Activated T-helper 1 cell treated with anti-CD3 and anti-CD28 coated beads, Interleukin-12 subunit alpha, Interleukin-12 subunit beta, Interleukin-2, Interleukin-4 antibody, amounts not matched to agents 30 ng/mL and 10 ng/mL and 1 ng/mL, durations not matched to agents 14 hours and 24 hours and 36 hours (primary cell): ENCODE results near the gene HAO1. TPM values are rescaled to one million over a fixed set of nuclear protein-coding genes. Genes with fewer than 3 reads are reported as not detected.

Experiments used
- DNase-seq: peaks from one replicate; pipeline ENCODE4 v3.0.0; 2021; ENCODE audit warnings: low spot score
- H3K27ac Mint-ChIP-seq: one replicate; pipeline ENCODE4 v1.8.0; 2021; ENCODE audit warnings: mild to moderate bottlenecking, mixed read lengths
- H3K27me3 Mint-ChIP-seq: one replicate; pipeline ENCODE4 v1.8.0; 2022; ENCODE audit warnings: mild to moderate bottlenecking, moderate library complexity, mixed read lengths; ENCODE audit not compliant: insufficient read depth
- H3K36me3 Mint-ChIP-seq: one replicate; pipeline ENCODE4 v1.8.0; 2021; ENCODE audit warnings: low read depth, mixed read lengths
- H3K4me1 Mint-ChIP-seq: one replicate; pipeline ENCODE4 v1.8.0; 2021; ENCODE audit warnings: low read depth, mixed read lengths
- H3K4me3 Mint-ChIP-seq: one replicate; pipeline ENCODE4 v1.8.0; 2021; ENCODE audit warnings: mild to moderate bottlenecking, moderate library complexity, mixed read lengths
- H3K9me3 Mint-ChIP-seq: one replicate; pipeline ENCODE4 v1.8.0; 2021; ENCODE audit warnings: mixed read lengths
- intact Hi-C: fragments of 100-400 bp; cut with micrococcal nuclease; formaldehyde crosslinking; loops from one replicate; pipeline ENCODE4 v1.15.1; 2024
- total RNA-seq: library from RNA; stranded (reverse); gene quantifications from 2 replicates; pipeline ENCODE4 v1.2.3, GENCODE V29; 2022

HAO1 gene
- total RNA-seq, 1 donor from 2014 or later = not detected

- H3K9me3 Mint-ChIP-seq = no peaks in the 10 kb centered on the region
- intact Hi-C loops = no loop called here
- H3K4me1 Mint-ChIP-seq = no peaks in the 10 kb centered on the region
These were observed 60.4 kb downstream of the HAO1 start for GRCh38 chr20:7879883-7880282.

GRCh38 chr20:7868108-7868507 lies 72.2 kb downstream of the HAO1 start:
- no peak overlapping the region for H3K27ac Mint-ChIP-seq
- no peaks in the 10 kb centered on the region for H3K9me3 Mint-ChIP-seq
- intact Hi-C loops = no loop called here
- no peaks in the 10 kb centered on the region for H3K4me1 Mint-ChIP-seq
- H3K4me3 Mint-ChIP-seq = no peak overlapping the region
- no peak for DNase-seq
- no peaks in the 10 kb centered on the region for H3K36me3 Mint-ChIP-seq
- no peaks in the 10 kb centered on the region for H3K27me3 Mint-ChIP-seq

More at GRCh38 chr20:7879883-7880282, 60.4 kb downstream of the HAO1 start:
- no peak overlapping the region for H3K27ac Mint-ChIP-seq
- H3K4me3 Mint-ChIP-seq = no peak overlapping the region
- H3K36me3 Mint-ChIP-seq = no peaks in the 10 kb centered on the region
- no peak for DNase-seq
- H3K27me3 Mint-ChIP-seq = no peaks in the 10 kb centered on the region

GRCh38 chr20:7866285-7866684 lies 74.0 kb downstream of the HAO1 start:
- Mint-ChIP-seq H3K27me3 (no peaks in the 10 kb centered on the region), H3K9me3 (no peaks in the 10 kb centered on the region), H3K36me3 (no peaks in the 10 kb centered on the region), H3K27ac (no peak overlapping the region), H3K4me3 (no peak overlapping the region), H3K4me1 (no peaks in the 10 kb centered on the region)
- DNase-seq = no peak
- intact Hi-C loops = no loop called here

- intact Hi-C loops = loop anchor here (2.0 to 5.0 kb wide), 2 partner anchors 1095 to 1717 kb away; no protein-coding TSS in a partner anchor
- H3K27me3 Mint-ChIP-seq = peaks cover 3% of the 10 kb centered on the region
These were observed 80.9 kb downstream of the HAO1 start for GRCh38 chr20:7859356-7859802.

GRCh38 chr20:7858734-7859250 lies 81.5 kb downstream of the HAO1 start:
- intact Hi-C loops = loop anchor here (2.0 to 5.0 kb wide), 2 partner anchors 1094 to 1716 kb away; no protein-coding TSS in a partner anchor
- Mint-ChIP-seq H3K9me3 (no peaks in the 10 kb centered on the region), H3K36me3 (no peaks in the 10 kb centered on the region), H3K27ac (no peak overlapping the region), H3K4me1 (no peaks in the 10 kb centered on the region), H3K4me3 (no peak overlapping the region), H3K27me3 (peaks cover 3% of the 10 kb centered on the region)
- DNase-seq = no peak

More at GRCh38 chr20:7859356-7859802, 80.9 kb downstream of the HAO1 start:
- Mint-ChIP-seq H3K27ac (no peak overlapping the region), H3K36me3 (no peaks in the 10 kb centered on the region), H3K9me3 (no peaks in the 10 kb centered on the region), H3K4me1 (no peaks in the 10 kb centered on the region), H3K4me3 (no peak overlapping the region)
- no peak for DNase-seq

- no peaks in the 10 kb centered on the region for H3K4me1 Mint-ChIP-seq
- H3K27me3 Mint-ChIP-seq = peaks cover 3% of the 10 kb centered on the region
- no peaks in the 10 kb centered on the region for H3K9me3 Mint-ChIP-seq
- no peak for DNase-seq
- H3K27ac Mint-ChIP-seq = no peak overlapping the region
- H3K4me3 Mint-ChIP-seq = no peak overlapping the region
- intact Hi-C loops = loop anchor here (5.0 kb wide), 1 partner anchor 1714 kb away; no protein-coding TSS in a partner anchor
- H3K36me3 Mint-ChIP-seq = no peaks in the 10 kb centered on the region
These were observed 83.5 kb downstream of the HAO1 start for GRCh38 chr20:7856756-7857155.

GRCh38 chr20:7855545-7855944 lies 84.7 kb downstream of the HAO1 start:
- DNase-seq = no peak
- H3K4me1 Mint-ChIP-seq = no peaks in the 10 kb centered on the region
- H3K27ac Mint-ChIP-seq = no peak overlapping the region
- H3K4me3 Mint-ChIP-seq = no peak overlapping the region
- no peaks in the 10 kb centered on the region for H3K36me3 Mint-ChIP-seq
- intact Hi-C loops = loop anchor here (5.0 kb wide), 1 partner anchor 1713 kb away; no protein-coding TSS in a partner anchor
- no peaks in the 10 kb centered on the region for H3K9me3 Mint-ChIP-seq
- H3K27me3 Mint-ChIP-seq = peaks cover 3% of the 10 kb centered on the region

- Mint-ChIP-seq H3K4me3 (no peak overlapping the region), H3K27me3 (peaks cover 2% of the 10 kb centered on the region), H3K9me3 (no peaks in the 10 kb centered on the region), H3K36me3 (no peaks in the 10 kb centered on the region), H3K4me1 (no peaks in the 10 kb centered on the region), H3K27ac (no peak overlapping the region)
- DNase-seq = no peak
- intact Hi-C loops = no loop called here
These were observed 86.8 kb downstream of the HAO1 start for GRCh38 chr20:7853493-7853892.

- H3K4me3 Mint-ChIP-seq = no peak overlapping the region
- no peak for DNase-seq
- H3K27ac Mint-ChIP-seq = no peak overlapping the region
- no peaks in the 10 kb centered on the region for H3K9me3 Mint-ChIP-seq
- intact Hi-C loops = no loop called here
- H3K27me3 Mint-ChIP-seq = peaks cover 2% of the 10 kb centered on the region
- no peaks in the 10 kb centered on the region for H3K4me1 Mint-ChIP-seq
- H3K36me3 Mint-ChIP-seq = no peaks in the 10 kb centered on the region
These were observed 89.3 kb downstream of the HAO1 start for GRCh38 chr20:7850775-7851490.

GRCh38 chr20:7849675-7850074 lies 90.6 kb downstream of the HAO1 start:
- no peak for DNase-seq

GRCh38 chr20:7848351-7848750 lies 91.9 kb downstream of the HAO1 start:
- intact Hi-C loops = no loop called here
- H3K4me3 Mint-ChIP-seq = no peak overlapping the region
- H3K4me1 Mint-ChIP-seq = no peaks in the 10 kb centered on the region
- H3K9me3 Mint-ChIP-seq = no peaks in the 10 kb centered on the region
- H3K27me3 Mint-ChIP-seq = peaks cover 2% of the 10 kb centered on the region
- H3K27ac Mint-ChIP-seq = no peak overlapping the region
- no peaks in the 10 kb centered on the region for H3K36me3 Mint-ChIP-seq
- DNase-seq = no peak

More at GRCh38 chr20:7849675-7850074, 90.6 kb downstream of the HAO1 start:
- H3K36me3 Mint-ChIP-seq = no peaks in the 10 kb centered on the region
- intact Hi-C loops = no loop called here
- peaks cover 2% of the 10 kb centered on the region for H3K27me3 Mint-ChIP-seq
- H3K9me3 Mint-ChIP-seq = no peaks in the 10 kb centered on the region
- H3K4me1 Mint-ChIP-seq = no peaks in the 10 kb centered on the region
- H3K27ac Mint-ChIP-seq = no peak overlapping the region
- no peak overlapping the region for H3K4me3 Mint-ChIP-seq

- Mint-ChIP-seq H3K36me3 (no peaks in the 10 kb centered on the region), H3K27me3 (peaks cover 1% of the 10 kb centered on the region), H3K4me3 (no peak overlapping the region), H3K4me1 (no peaks in the 10 kb centered on the region), H3K9me3 (no peaks in the 10 kb centered on the region), H3K27ac (no peak overlapping the region)
- intact Hi-C loops = no loop called here
- DNase-seq = no peak
These were observed 96.6 kb downstream of the HAO1 start for GRCh38 chr20:7843613-7844012.

- Mint-ChIP-seq H3K9me3 (no peaks in the 10 kb centered on the region), H3K4me1 (no peaks in the 10 kb centered on the region), H3K27me3 (no peaks in the 10 kb centered on the region), H3K36me3 (no peaks in the 10 kb centered on the region), H3K27ac (no peak overlapping the region), H3K4me3 (no peak overlapping the region)
- intact Hi-C loops = no loop called here
- no peak for DNase-seq
These were observed 98.3 kb downstream of the HAO1 start for GRCh38 chr20:7841971-7842310.
